K562 (cell line): ENCODE data around the gene DAPP1. TPM values are rescaled to one million over a fixed set of nuclear protein-coding genes. Genes with fewer than 3 reads are reported as not detected.

ENCODE experiments used
- ATAC-seq: fragments of 200-7000 bp; cut with Tn5 transposase; 3 replicates; pipeline ENCODE4 v1.9.1; 2020; ENCODE audit warnings: moderate library complexity
- BruUV-seq: library from RNA; stranded (reverse); fragments of 400-500 nt; replicated peaks from 2 replicates; lab custom pipeline; 2021; lab: Mats Ljungman, UMichigan
- CTCF ChIA-PET: fragments of 300-600 bp; formaldehyde crosslinking; extraction: SDS; loops from one replicate; lab custom pipeline; 2021; ENCODE audit warnings: low intra/inter-chr PET ratio; lab: Yijun Ruan, JAX
- POLR2A ChIA-PET: fragments of 300-600, 350-650 bp; sonication (Branson Sonifier 250); formaldehyde crosslinking; extraction: SDS; loops from one replicate; lab custom pipeline; 2021; ENCODE audit warnings: antibody characterized with exemption, inconsistent platforms; lab: Yijun Ruan, JAX
- DNase-seq, 4 experiments: peaks; one replicate each; pipeline versions ENCODE4 v3.0.0 to v3.0.0-alpha.2; 2011 to 2018; ENCODE audit warnings: low spot score in 3 of 4, mixed read lengths in 3 of 4; ENCODE audit errors: extremely low read depth in 1 of 4
- FAIRE-seq: peaks from 2 replicates; lab custom pipeline; 2011; peaks lifted over from hg19 to GRCh38; lab: Jason Lieb, UNC
- H2AFZ ChIP-seq: 2 replicates; pipeline ENCODE4 v1.6.0; 2011; ENCODE audit warnings: low read depth, low read length, control low read depth, inconsistent platforms
- H3K27ac ChIP-seq: fragments of 200-600 bp; 3 replicates; pipeline ENCODE4 v1.8.0; 2011; ENCODE audit warnings: low read depth, mild to moderate bottlenecking, control low read depth, inconsistent platforms, low read length, moderate library complexity, mixed read lengths; ENCODE audit errors: extremely low read depth
- H3K27me3 ChIP-seq, 2 experiments: fragments of 300-600 bp in 1 of 2; 2 replicates in 1 of 2; 3 replicates in 1 of 2; pipeline versions ENCODE4 v1.6.0 to v1.8.0; 2011; ENCODE audit warnings: inconsistent platforms in 2 of 2, low read length in 2 of 2, mild to moderate bottlenecking in 1 of 2, mixed read lengths in 1 of 2, moderate library complexity in 1 of 2; ENCODE audit not compliant: control insufficient read depth in 2 of 2, insufficient read depth in 2 of 2
- H3K36me3 ChIP-seq: fragments of 300-600 bp; 3 replicates; pipeline ENCODE4 v1.8.0; 2011; ENCODE audit warnings: mild to moderate bottlenecking, low read length, inconsistent platforms; ENCODE audit not compliant: control insufficient read depth, insufficient read depth
- H3K4me1 ChIP-seq, 2 experiments: fragments of 200-600 bp in 1 of 2; replicated peaks in 1 of 2; 2 replicates in 1 of 2; 3 replicates in 1 of 2; pipeline versions ENCODE4 v1.5.1 to v1.8.0; 2011; ENCODE audit warnings: inconsistent platforms in 2 of 2, low read length in 2 of 2, mild to moderate bottlenecking in 1 of 2, mixed read lengths in 1 of 2, moderate library complexity in 1 of 2; ENCODE audit not compliant: control insufficient read depth in 2 of 2, insufficient read depth in 2 of 2
- H3K4me2 ChIP-seq: 2 replicates; pipeline ENCODE4 v1.6.1; 2011; ENCODE audit warnings: low read length, control low read depth, inconsistent platforms, mixed read lengths; ENCODE audit not compliant: insufficient read depth
- H3K4me3 ChIP-seq: fragments of 200-600 bp; sonication (generic), shearing (Covaris generic); 2 replicates; pipeline ENCODE4 v1.5.1; 2016; ENCODE audit warnings: control low read depth, inconsistent platforms
- H3K79me2 ChIP-seq: fragments of 200-600 bp; 3 replicates; pipeline ENCODE4 v1.8.0; 2011; ENCODE audit warnings: low read length, inconsistent platforms; ENCODE audit not compliant: control insufficient read depth, insufficient read depth
- H3K9ac ChIP-seq, 2 experiments: 2 replicates each; pipeline versions ENCODE4 v1.6.0 to v1.6.1; 2011; ENCODE audit warnings: low read depth in 2 of 2, low read length in 2 of 2, control low read depth in 1 of 2, inconsistent platforms in 1 of 2, mild to moderate bottlenecking in 1 of 2, mixed read lengths in 1 of 2; ENCODE audit not compliant: insufficient read depth in 1 of 2
- H3K9me1 ChIP-seq: one replicate; pipeline ENCODE4 v1.6.0; 2011; ENCODE audit warnings: inconsistent platforms, mild to moderate bottlenecking, low read length, moderate library complexity; ENCODE audit not compliant: control insufficient read depth, insufficient read depth
- H3K9me3 ChIP-seq: replicated peaks from 2 replicates; pipeline ENCODE4 v1.5.1; 2011; ENCODE audit warnings: low read depth, low read length, inconsistent platforms; ENCODE audit not compliant: control insufficient read depth, insufficient read depth
- H4K20me1 ChIP-seq: replicated peaks from 2 replicates; pipeline ENCODE4 v1.6.1; 2011; ENCODE audit warnings: low read length, inconsistent platforms, mixed read lengths; ENCODE audit not compliant: control insufficient read depth, insufficient read depth
- CUX1 ChIP-seq: fragments of 200-800 bp; sonication (Bioruptor generic); IDR thresholded peaks from 2 replicates; pipeline ENCODE4 v1.6.1; 2016; ENCODE audit warnings: missing genetic modification characterization, missing compliant biosample characterization
- NR2C2 ChIP-seq, 2 experiments: fragments of 200-800 bp in 1 of 2; sonication (Bioruptor generic) in 1 of 2; sonication (generic) in 1 of 2; formaldehyde crosslinking in 1 of 2; IDR thresholded peaks; 2 replicates each; pipeline versions ENCODE4 v1.6.1 to v1.8.0; 2016 to 2022; ENCODE audit warnings: mild to moderate bottlenecking in 1 of 2, missing compliant biosample characterization in 1 of 2, missing genetic modification characterization in 1 of 2, missing genetic modification reagents in 1 of 2
- POLR2A ChIP-seq: fragments of 450-650 bp; conservative IDR thresholded peaks from 2 replicates; pipeline ENCODE4 v1.6.1; 2016
- RBM17 ChIP-seq: fragments of 200-400 bp; formaldehyde crosslinking; IDR thresholded peaks from 2 replicates; pipeline ENCODE4 v1.6.1; 2017; ENCODE audit warnings: low read depth, mild to moderate bottlenecking, low read length, borderline replicate concordance
- ZNF217 ChIP-seq: sonication (generic); formaldehyde crosslinking; IDR thresholded peaks from 2 replicates; pipeline ENCODE4 v1.8.0; 2022; ENCODE audit warnings: mild to moderate bottlenecking, missing genetic modification reagents
- ZNF551 ChIP-seq: fragments of 250-450 bp; sonication (Bioruptor Pico); IDR thresholded peaks from 2 replicates; pipeline ENCODE4 v1.5.0; 2021; ENCODE audit warnings: mild to moderate bottlenecking, moderate library complexity
- ZNF561 ChIP-seq: fragments of 450-650 bp; formaldehyde crosslinking; conservative IDR thresholded peaks from 2 replicates; pipeline ENCODE4 v1.4.0; 2020; ENCODE audit warnings: mild to moderate bottlenecking, moderate library complexity
- WGBS: fragments of 100-300 bp; shearing (Covaris generic); methylation state at CpG from one replicate; pipeline ENCODE4 v1.1.6; 2016; ENCODE audit warnings: low coverage, mixed read lengths; ENCODE audit not compliant: insufficient coverage; ENCODE audit errors: missing lambda C conversion rate; 5-methylcytosine and 5-hydroxymethylcytosine counted together
- in situ Hi-C: fragments of 300-500 bp; cut with MboI; formaldehyde crosslinking; loops from 4 replicates; pipeline ENCODE4 v1.15.0; 2018; ENCODE audit warnings: inconsistent platforms, mixed read lengths
- intact Hi-C: fragments of 100-400 bp; cut with micrococcal nuclease; formaldehyde crosslinking; loops from 2 replicates; pipeline ENCODE4 v1.14.2; 2022
- polyA plus RNA-seq, 8 experiments: library from polyadenylated mRNA; depleted of rRNA in 4 of 8; stranded (reverse) in 5 of 8; unstranded in 3 of 8; fragments of >200 nt; fragmentation: Nextera tagmentation in 2 of 8; fragmentation: Illumina TruSeq in 1 of 8; extraction: Ambion mirVana in 2 of 8; extraction: Trizol in 1 of 8; gene quantifications; 2 replicates each; pipeline versions ENCODE4 v1.2.1 to v1.2.3, GENCODE V29; 2011 to 2014; ENCODE audit warnings: inconsistent platforms in 1 of 8, missing spikeins in 1 of 8
- total RNA-seq, 7 experiments: library from RNA; depleted of rRNA in 6 of 7; stranded (reverse); fragments of >200 nt in 6 of 7; fragmentation: Illumina TruSeq in 2 of 7; extraction: Trizol in 2 of 7; gene quantifications; 2 replicates each; pipeline versions ENCODE4 v1.2.1 to v1.2.3, GENCODE V29; 2011 to 2021; ENCODE audit warnings: low replicate concordance in 1 of 7
- TF ChIP-seq, protein P1 (sequence below): fragments of 250-450 bp; sonication (Bioruptor Pico); IDR thresholded peaks from 2 replicates; pipeline ENCODE4 v1.5.1; 2021; ENCODE audit warnings: mild to moderate bottlenecking

DAPP1 gene
- total and polyA plus RNA-seq, 9 of the 15 experiments (the other 6 are each of a cell fraction or from before 2014, with no cell fraction given): 1.9 to 7.2 (median 3.6) TPM

GRCh38 chr4:99826016-99826415 lies 9.4 kb downstream of the DAPP1 start:
- in situ Hi-C loops: no loop called here
- no peaks in the 10 kb centered on the region for H3K27me3 ChIP-seq
- no peaks in the 10 kb centered on the region for H3K79me2 ChIP-seq
- peak; percentile 29 for FAIRE-seq
- ATAC-seq: no peak
- no peak for TF ChIP-seq ZNF551
- no peak for TF ChIP-seq CUX1 (CRISPR knock-in tag)
- no peak for TF ChIP-seq POLR2A
- TF ChIP-seq ZNF561 (CRISPR knock-in tag): no peak
- TF ChIP-seq RBM17: no peak
- no peak for TF ChIP-seq NR2C2 (CRISPR knock-in tag; IDR thresholded peaks at IDR 0.05)
- TF ChIP-seq NR2C2 (tag; IDR thresholded peaks at IDR 0.05): no peak
- no peak for TF ChIP-seq ZNF217 (CRISPR knock-in tag)
- TF ChIP-seq, protein P1, sequence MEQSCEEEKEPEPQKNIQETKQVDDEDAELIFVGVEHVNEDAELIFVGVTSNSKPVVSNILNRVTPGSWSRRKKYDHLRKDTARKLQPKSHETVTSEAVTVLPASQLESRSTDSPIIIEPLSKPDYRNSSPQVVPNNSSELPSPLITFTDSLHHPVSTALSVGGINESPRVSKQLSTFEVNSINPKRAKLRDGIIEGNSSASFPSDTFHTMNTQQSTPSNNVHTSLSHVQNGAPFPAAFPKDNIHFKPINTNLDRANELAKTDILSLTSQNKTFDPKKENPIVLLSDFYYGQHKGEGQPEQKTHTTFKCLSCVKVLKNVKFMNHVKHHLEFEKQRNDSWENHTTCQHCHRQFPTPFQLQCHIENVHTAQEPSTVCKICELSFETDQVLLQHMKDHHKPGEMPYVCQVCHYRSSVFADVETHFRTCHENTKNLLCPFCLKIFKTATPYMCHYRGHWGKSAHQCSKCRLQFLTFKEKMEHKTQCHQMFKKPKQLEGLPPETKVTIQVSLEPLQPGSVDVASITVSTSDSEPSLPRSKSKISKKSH (CRISPR knock-in tag): no peak
- no peak overlapping the region for H3K9ac ChIP-seq
- no peak overlapping the region for H3K27ac ChIP-seq
- no peak overlapping the region for H3K4me2 ChIP-seq
- no peak overlapping the region for H3K4me3 ChIP-seq
- no peaks in the 10 kb centered on the region for H3K36me3 ChIP-seq
- peaks cover 0 to 9% of the 10 kb centered on the region in 2 experiments; a peak in 3 of 5 replicates for H3K4me1 ChIP-seq
- no peak for DNase-seq
- intact Hi-C loops: no loop called here
- no peaks in the 10 kb centered on the region for H4K20me1 ChIP-seq
- H2AFZ ChIP-seq: no peak overlapping the region
- H3K9me3 ChIP-seq: peaks cover 10% of the 10 kb centered on the region; the same call in 1 of the 2 replicates
- WGBS: 13% methylated on average over 1 of the region's 1 CpG
- ChIA-PET CTCF (no interaction called here), POLR2A (no interaction called here)
- no peaks in the 10 kb centered on the region for H3K9me1 ChIP-seq
- no TSS peak for BruUV-seq
